HG02943 (cell line): ENCODE data around the gene WDR73.

Source experiments
- ATAC-seq: cut with Tn5 transposase; IDR thresholded peaks from one replicate; pipeline ENCODE4 v1.9.1; 2021; ENCODE audit warnings: mild to moderate bottlenecking, low read depth, moderate library complexity; ENCODE audit not compliant: unreplicated experiment

Gene WDR73

DNA sequence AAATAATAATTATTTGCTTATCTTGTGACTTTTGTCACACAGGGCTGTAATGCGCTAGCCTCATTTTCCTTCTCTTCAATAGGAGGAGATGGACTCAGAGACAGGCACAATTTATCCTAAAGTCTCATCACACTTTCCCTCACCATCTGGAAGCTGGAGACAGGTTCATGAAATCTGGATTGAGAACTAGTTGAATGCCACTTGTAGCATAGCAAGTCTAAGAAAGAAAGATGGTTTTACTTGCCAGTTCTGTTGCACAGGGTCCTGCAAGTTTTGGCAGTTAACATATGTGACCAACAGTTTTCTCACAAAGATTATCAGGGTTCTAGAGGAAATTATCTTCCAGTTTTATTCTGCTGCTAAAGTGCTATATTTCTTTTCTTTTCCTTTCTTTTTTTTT is 62.3 kb downstream of the WDR73 start:
- no peak for ATAC-seq

DNA sequence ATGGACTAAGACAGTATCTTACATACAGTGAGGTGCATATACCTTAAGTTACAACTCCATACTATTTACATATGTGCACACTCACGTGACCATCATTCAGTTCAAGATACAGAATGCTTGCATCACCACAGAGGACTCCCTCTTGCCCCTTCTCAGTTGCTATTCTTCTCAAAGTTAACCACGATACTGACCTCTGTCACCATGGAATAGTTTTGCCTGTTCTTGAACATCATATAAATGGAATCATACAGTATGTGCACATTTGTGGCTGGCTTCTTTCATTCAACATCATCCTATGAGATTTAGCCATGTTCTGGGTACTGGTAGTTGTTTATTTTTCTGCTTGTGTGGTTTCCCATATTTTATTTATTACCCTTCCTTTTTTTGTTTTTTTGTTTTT is 63.7 kb downstream of the WDR73 start:
- no peak for ATAC-seq
